Testis (tissue), 3 donors: Measurements from ENCODE around the gene PPP2R5D. TPM values are rescaled to one million over a fixed set of nuclear protein-coding genes. Genes with fewer than 3 reads are reported as not detected.

ENCODE experiments used
- DNase-seq: peaks from one replicate; pipeline ENCODE4 v3.0.0-alpha.2; 2019
- H3K27ac ChIP-seq, 2 donors: fragments of 200-600 bp; sonication (generic); one replicate each; pipeline ENCODE4 v1.5.1; 2019
- H3K27me3 ChIP-seq: fragments of 200-600 bp; sonication (generic); one replicate; pipeline ENCODE4 v1.5.1; 2019
- H3K36me3 ChIP-seq: fragments of 200-600 bp; sonication (generic); one replicate; pipeline ENCODE4 v1.5.1; 2017; ENCODE audit warnings: low read depth; ENCODE audit errors: missing control alignments
- H3K4me1 ChIP-seq: fragments of 200-600 bp; sonication (generic); one replicate; pipeline ENCODE4 v1.5.1; 2019
- H3K4me3 ChIP-seq, 2 donors: fragments of 200-600 bp; sonication (generic); one replicate each; pipeline ENCODE4 v1.5.1; 2017 to 2019
- H3K9me3 ChIP-seq: fragments of 200-600 bp; sonication (generic); one replicate; pipeline ENCODE4 v1.5.1; 2017
- CTCF ChIP-seq, 3 experiments: fragments of 450-650 bp in 2 of 3; fragments of 200-600 bp in 1 of 3; sonication (generic) in 1 of 3; IDR thresholded peaks; one replicate each; pipeline ENCODE4 v1.5.1; 2016 to 2019; ENCODE audit warnings: antibody characterized with exemption in 3 of 3, mild to moderate bottlenecking in 2 of 3, moderate library complexity in 1 of 3
- POLR2A ChIP-seq: fragments of 450-650 bp; IDR thresholded peaks from one replicate; pipeline ENCODE4 v1.6.1; 2017; ENCODE audit warnings: antibody characterized with exemption, mild to moderate bottlenecking, moderate library complexity
- WGBS, 2 donors: methylation state at CpG; one replicate each; pipeline ENCODE4 v1.1.5; 2018; 5-methylcytosine and 5-hydroxymethylcytosine counted together
- intact Hi-C: fragments of 100-400 bp; cut with DNase I; formaldehyde crosslinking; loops from one replicate; pipeline ENCODE4 v1.15.1; 2023; ENCODE audit warnings: low total_unique reads
- polyA plus RNA-seq: library from polyadenylated mRNA; stranded (reverse); fragments of 350-450 nt; fragmentation: Illumina TruSeq; extraction: RNeasy Lipid Tissue Mini Kit (QIAGEN cat#74804); gene quantifications from one replicate; pipeline ENCODE4 v1.2.3, GENCODE V29; 2014; ENCODE audit warnings: low read depth, low replicate concordance; ENCODE audit not compliant: insufficient read depth
- total RNA-seq, 2 donors: library from RNA; depleted of rRNA; stranded (reverse); fragments of >200 nt; gene quantifications; one replicate each; pipeline ENCODE4 v1.2.3, GENCODE V29; 2016

The PPP2R5D gene
- total and polyA plus RNA-seq, 3 donors from 2014 or later = 73.4 to 82.5 (median 74.5) TPM

DNA sequence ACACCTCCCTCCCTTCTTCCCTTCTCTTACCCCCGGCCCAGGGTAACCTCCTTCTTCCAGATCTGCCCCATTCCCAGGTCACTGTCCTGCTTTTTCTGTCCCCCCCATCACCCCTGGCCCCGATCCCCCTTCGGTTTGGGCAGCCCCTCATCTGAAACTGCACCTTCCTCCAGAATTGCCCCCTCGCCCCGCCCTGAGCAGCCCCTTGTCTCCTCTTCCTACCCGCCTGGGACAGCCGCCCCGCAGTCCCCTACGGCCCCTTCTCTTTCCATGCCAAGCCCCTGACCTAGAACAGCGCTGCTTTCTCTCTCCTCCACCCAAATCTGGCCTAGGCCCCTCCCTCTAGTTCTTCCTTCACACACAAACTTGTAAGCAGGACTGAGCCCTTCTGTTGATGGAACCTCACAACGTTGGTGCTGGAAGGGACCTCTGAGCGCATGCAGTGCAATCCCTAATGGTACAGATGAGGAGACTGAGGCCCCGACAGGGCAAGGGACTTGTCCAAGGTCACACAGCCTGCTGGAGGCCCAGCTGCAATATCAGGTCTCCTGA, 630 bp downstream of the PPP2R5D start:
- peak; percentile 40 for DNase-seq
- no peaks in the 10 kb centered on the region for H3K27me3 ChIP-seq
- 6 to 7% methylated on average over 13 of the region's 13 CpGs for WGBS, 2 donors
- no peaks in the 10 kb centered on the region for H3K9me3 ChIP-seq
- peaks cover 38% of the 10 kb centered on the region for H3K4me1 ChIP-seq
- TF ChIP-seq POLR2A (no peak), CTCF (IDR thresholded peaks at IDR 0.05) (no peak)
- intact Hi-C loops = no loop called here
- H3K36me3 ChIP-seq = no peaks in the 10 kb centered on the region
- H3K27ac ChIP-seq = peak overlapping the region; percentile 88 to 91
- H3K4me3 ChIP-seq = peak overlapping the region; percentile 79 to 88

- DNase-seq = no peak
- intact Hi-C loops = no loop called here
Measured at GRCh38 chr6:42987533-42988451, 3.4 kb downstream of the PPP2R5D start.

DNA sequence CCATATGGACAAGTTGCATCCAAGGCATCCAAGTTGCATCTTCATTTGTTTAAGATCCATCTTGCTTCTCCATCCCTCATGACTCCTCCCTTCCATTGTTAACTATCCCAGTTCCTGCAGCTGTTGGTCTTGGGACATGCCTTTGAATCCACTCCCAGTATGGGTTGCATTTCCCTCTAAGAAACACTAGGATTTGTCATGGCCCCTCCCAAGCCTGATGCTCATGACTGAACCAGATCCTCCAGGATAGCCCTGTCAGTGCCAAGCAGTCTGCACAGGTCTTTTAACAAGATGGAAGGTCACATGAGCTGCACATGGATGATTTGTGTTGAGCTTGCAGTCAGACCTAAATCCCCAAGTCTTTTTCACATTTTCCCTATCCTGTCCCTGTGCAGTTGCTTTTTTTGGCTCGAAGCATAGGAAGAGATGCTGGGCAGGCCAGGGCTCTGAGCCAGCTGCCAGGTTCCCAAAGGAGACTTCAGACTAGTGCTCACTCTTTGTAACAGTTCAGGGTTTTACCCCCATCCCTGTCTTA, 4.2 kb downstream of the PPP2R5D start:
- no peaks in the 10 kb centered on the region for H3K36me3 ChIP-seq
- H3K9me3 ChIP-seq = no peaks in the 10 kb centered on the region
- H3K27ac ChIP-seq = no peak overlapping the region
- 53 to 70% methylated on average over 1 of the region's 1 CpG for WGBS, 2 donors
- DNase-seq = no peak
- H3K4me1 ChIP-seq = peaks cover 34% of the 10 kb centered on the region
- TF ChIP-seq POLR2A (no peak), CTCF (IDR thresholded peaks at IDR 0.05) (no peak)
- intact Hi-C loops = no loop called here
- H3K27me3 ChIP-seq = no peaks in the 10 kb centered on the region
- H3K4me3 ChIP-seq = no peak overlapping the region

More at GRCh38 chr6:42987533-42988451, 3.4 kb downstream of the PPP2R5D start:
- Histone ChIP-seq H3K27ac (no peak overlapping the region), H3K4me1 (peaks cover 37% of the 10 kb centered on the region), H3K9me3 (no peaks in the 10 kb centered on the region), H3K4me3 (no peak overlapping the region), H3K36me3 (no peaks in the 10 kb centered on the region), H3K27me3 (no peaks in the 10 kb centered on the region)
- 59 to 65% methylated on average over 5 of the region's 5 CpGs for WGBS, 2 donors
- TF ChIP-seq POLR2A (no peak), CTCF (IDR thresholded peaks at IDR 0.05) (no peak)

- Histone ChIP-seq H3K4me1 (peaks cover 31% of the 10 kb centered on the region), H3K4me3 (no peak overlapping the region), H3K27ac (no peak overlapping the region), H3K36me3 (no peaks in the 10 kb centered on the region), H3K9me3 (no peaks in the 10 kb centered on the region), H3K27me3 (no peaks in the 10 kb centered on the region)
- no peak for DNase-seq
- intact Hi-C loops = no loop called here
- no peak for TF ChIP-seq CTCF (IDR thresholded peaks at IDR 0.05)
- WGBS, 2 donors = 82% methylated on average over 5 of the region's 5 CpGs
Measured at GRCh38 chr6:42989923-42990322, 5.6 kb downstream of the PPP2R5D start.
